ENCODE data around the gene NDP.

The NDP gene

GRCh38 chrX:44011506-44011905 lies 38.3 kb upstream of the NDP start (continued):
- TF ChIP-seq ZNF292 (tag by site-specific recombination; IDR thresholded peaks at IDR 0.05; ENCODE audit: borderline replicate concordance, low read depth), result no peak
- TF ChIP-seq KLF17 (tag by site-specific recombination; IDR thresholded peaks at IDR 0.05), result no peak
- TF ChIP-seq ZNF704 (tag by site-specific recombination; IDR thresholded peaks at IDR 0.05), result no peak
- TF ChIP-seq ZNF549 (tag by site-specific recombination; IDR thresholded peaks at IDR 0.05), result no peak
- TF ChIP-seq ZNF664 (tag by site-specific recombination; IDR thresholded peaks at IDR 0.05), result no peak
- TF ChIP-seq ZNF366 (tag by site-specific recombination; conservative IDR thresholded peaks at IDR 0.05), result no peak
- no peak for TF ChIP-seq ZNF837 (tag by site-specific recombination; IDR thresholded peaks at IDR 0.05)
- no peak for TF ChIP-seq ZBTB10 (tag by site-specific recombination; IDR thresholded peaks at IDR 0.05)
- no peak for TF ChIP-seq ZFP3 (tag by site-specific recombination; IDR thresholded peaks at IDR 0.05; ENCODE audit: low read depth)

GRCh38 chrX:44010626-44011025 lies 37.4 kb upstream of the NDP start:
- CTCF ChIA-PET, result no interaction called here
- no peaks in the 10 kb centered on the region for H3K4me1 ChIP-seq (ENCODE audit: control insufficient read depth, insufficient read depth, low read length)
- H3K9me3 ChIP-seq (ENCODE audit: control insufficient read depth, insufficient read depth, low read depth, low read length), result 0 out of 2 replicates have a peak, but pooled peaks cover 2% of the 10 kb centered on the region
- no peak overlapping the region for H3K4me3 ChIP-seq (ENCODE audit: low read depth, low read length)
- H3K36me3 ChIP-seq (ENCODE audit: control insufficient read depth in 2 of 2, insufficient read depth in 1 of 2, low read length in 2 of 2), result no peaks in the 10 kb centered on the region
- H3K27ac ChIP-seq (ENCODE audit: extremely low read depth, low read depth, low read length), result no peak overlapping the region
- no peak for TF ChIP-seq ZNF677 (tag by site-specific recombination; IDR thresholded peaks at IDR 0.05)
- no peak for TF ChIP-seq KLF1 (tag by site-specific recombination; IDR thresholded peaks at IDR 0.05)
- POLR2A ChIA-PET, result no interaction called here

- Histone ChIP-seq H3K4me3 (ENCODE audit: low read depth, low read length) (no peak overlapping the region), H3K27ac (ENCODE audit: extremely low read depth, low read depth, low read length) (no peak overlapping the region), H3K4me1 (ENCODE audit: control insufficient read depth, insufficient read depth, low read length) (no peaks in the 10 kb centered on the region), H3K36me3 (ENCODE audit: control insufficient read depth in 2 of 2, insufficient read depth in 1 of 2, low read length in 2 of 2) (no peaks in the 10 kb centered on the region), H3K9me3 (ENCODE audit: control insufficient read depth, insufficient read depth, low read depth, low read length) (0 out of 2 replicates have a peak, but pooled peaks cover 2% of the 10 kb centered on the region)
- ChIA-PET POLR2A (no interaction called here), CTCF (no interaction called here)
- TF ChIP-seq KLF1 (tag by site-specific recombination; IDR thresholded peaks at IDR 0.05) (no peak), ZNF23 (tag by site-specific recombination; IDR thresholded peaks at IDR 0.05; ENCODE audit: borderline replicate concordance) (no peak)
These were observed 32.9 kb upstream of the NDP start for GRCh38 chrX:44006081-44006480.

- Histone ChIP-seq H3K4me3 (ENCODE audit: low read depth, low read length) (no peak overlapping the region), H3K9me3 (ENCODE audit: control insufficient read depth, insufficient read depth, low read depth, low read length) (0 out of 2 replicates have a peak, but pooled peaks cover 2% of the 10 kb centered on the region), H3K4me1 (ENCODE audit: control insufficient read depth, insufficient read depth, low read length) (no peaks in the 10 kb centered on the region), H3K36me3 (ENCODE audit: control insufficient read depth in 2 of 2, insufficient read depth in 1 of 2, low read length in 2 of 2) (no peaks in the 10 kb centered on the region), H3K27ac (ENCODE audit: extremely low read depth, low read depth, low read length) (no peak overlapping the region)
- no peak for TF ChIP-seq ZNF350 (tag by site-specific recombination; IDR thresholded peaks at IDR 0.05)
- CTCF ChIA-PET, result no interaction called here
- POLR2A ChIA-PET, result no interaction called here
These were observed 30.8 kb upstream of the NDP start for GRCh38 chrX:44003975-44004374.
